ENCODE measurements around the gene SLC30A1. TPM values are rescaled to one million over a fixed set of nuclear protein-coding genes. Genes with fewer than 3 reads are reported as not detected.

SLC30A1 gene
- 27.3 and 27.8 TPM in 2 replicates for total RNA-seq

GRCh38 chr1:211578640-211579439, at the start of gene SLC30A1:
SLC30A1 (minus strand) TSS chr1:211579161; CDS start chr1:211578612, 549 bp downstream.

Other genes with a start within 250 kb of the SLC30A1 start
- not detected in 2 replicates for gene RD3, start 87.0 kb downstream of the SLC30A1 start, total RNA-seq
- 26.6 and 33.9 TPM in 2 replicates for gene NEK2, start 96.5 kb upstream of the SLC30A1 start, total RNA-seq

Data from epithelial cell of umbilical artery (primary cell).